Measurements from ENCODE around the gene HIRA. TPM values are rescaled to one million over a fixed set of nuclear protein-coding genes. Genes with fewer than 3 reads are reported as not detected.

Gene HIRA
- total and polyA plus RNA-seq, 9 of the 15 experiments (the other 6 are each of a cell fraction or from before 2014, with no cell fraction given) = 0.96 to 132 (median 58.4) TPM

GRCh38 chr22:19290400-19291217 is 140.9 kb downstream of the HIRA start (continued):
- no peak for TF ChIP-seq FOXO4 (CRISPR knock-in tag; IDR thresholded peaks at IDR 0.05)
- no peak for TF ChIP-seq ILK (tag; IDR thresholded peaks at IDR 0.05; ENCODE audit: borderline replicate concordance, low read depth)
- 0 out of 2 replicates have a peak, but pooled peaks have one; percentile 75 for TF ChIP-seq CHCHD3 (CRISPR knock-in tag; IDR thresholded peaks at IDR 0.05)
- no peak for TF ChIP-seq KAT8 (IDR thresholded peaks at IDR 0.05; ENCODE audit: low read depth)
- no peak for TF ChIP-seq MAFG (tag; conservative IDR thresholded peaks at IDR 0.05)
- peak; percentile 9 for TF ChIP-seq TAF1 (IDR thresholded peaks at IDR 0.05; ENCODE audit: control insufficient read depth, extremely low read depth, insufficient read depth, low read length, severe bottlenecking)
- no peak; the same call in 1 of the 2 replicates for TF ChIP-seq HIVEP1 (CRISPR knock-in tag; IDR thresholded peaks at IDR 0.05)
- no peak for TF ChIP-seq ZNF274 (IDR thresholded peaks at IDR 0.05; ENCODE audit: borderline replicate concordance, low read depth, low read length)
- no peak for TF ChIP-seq BDP1 (IDR thresholded peaks at IDR 0.05; ENCODE audit: insufficient read depth, insufficient read length)
- no peak for TF ChIP-seq NCOA2 (IDR thresholded peaks at IDR 0.05; ENCODE audit: partially characterized antibody in 2 of 2)
- no peak for TF ChIP-seq STAT5B (CRISPR knock-in tag; IDR thresholded peaks at IDR 0.05)
- no peak for TF ChIP-seq ZNF780A (CRISPR knock-in tag; IDR thresholded peaks at IDR 0.05)
- TF ChIP-seq RBBP5 (IDR thresholded peaks at IDR 0.05; ENCODE audit: borderline replicate concordance, insufficient read depth, low read length, poor library complexity, severe bottlenecking) = no peak
- no peak for TF ChIP-seq CREB1 (IDR thresholded peaks at IDR 0.05)
- TF ChIP-seq CREB1 (CRISPR knock-in tag; IDR thresholded peaks at IDR 0.05) = no peak
- no peak for TF ChIP-seq KHSRP (IDR thresholded peaks at IDR 0.05)
- no peak for TF ChIP-seq HDAC1 (IDR thresholded peaks at IDR 0.05)
- no peak for TF ChIP-seq TCF7L2 (IDR thresholded peaks at IDR 0.05; ENCODE audit: low read depth, low read length)
- no peak for TF ChIP-seq RBM39 (optimal IDR thresholded peaks at IDR 0.05; ENCODE audit: low read depth, low read length)
- TF ChIP-seq E2F6 (IDR thresholded peaks at IDR 0.05; ENCODE audit: borderline replicate concordance in 1 of 2, extremely low read depth in 1 of 2, insufficient read depth in 1 of 2, insufficient read length in 1 of 2, low read depth in 1 of 2, low read length in 1 of 2, poor library complexity in 1 of 2, severe bottlenecking in 1 of 2) = peak in 1 of 2 experiments; percentile 50
- TF ChIP-seq NFYB (IDR thresholded peaks at IDR 0.05; ENCODE audit: extremely low read depth, insufficient read length) = no peak
- 0 out of 2 replicates have a peak, but pooled peaks have one; percentile 25 for TF ChIP-seq E4F1 (CRISPR knock-in tag; IDR thresholded peaks at IDR 0.05; ENCODE audit: borderline replicate concordance)
- peak; percentile 48; the same call in 1 of the 2 replicates for TF ChIP-seq HEY1 (CRISPR knock-in tag; IDR thresholded peaks at IDR 0.05; ENCODE audit: borderline replicate concordance)
- TF ChIP-seq ZNF232 (CRISPR knock-in tag; IDR thresholded peaks at IDR 0.05) = no peak
